GM19452 (cell line): ENCODE measurements around the gene IGFBP7.
"Not testable (repeated sequence)": the region's sequence is repeated elsewhere in the genome, so short reads cannot be mapped to it uniquely, and the experiment has no call there.

Experiments
- ATAC-seq: cut with Tn5 transposase; IDR thresholded peaks from one replicate; pipeline ENCODE4 v1.9.1; 2021; ENCODE audit not compliant: unreplicated experiment

The IGFBP7 gene

GRCh38 chr4:57075367-57075766 lies 34.8 kb downstream of the IGFBP7 start:
- no peak for ATAC-seq

DNA sequence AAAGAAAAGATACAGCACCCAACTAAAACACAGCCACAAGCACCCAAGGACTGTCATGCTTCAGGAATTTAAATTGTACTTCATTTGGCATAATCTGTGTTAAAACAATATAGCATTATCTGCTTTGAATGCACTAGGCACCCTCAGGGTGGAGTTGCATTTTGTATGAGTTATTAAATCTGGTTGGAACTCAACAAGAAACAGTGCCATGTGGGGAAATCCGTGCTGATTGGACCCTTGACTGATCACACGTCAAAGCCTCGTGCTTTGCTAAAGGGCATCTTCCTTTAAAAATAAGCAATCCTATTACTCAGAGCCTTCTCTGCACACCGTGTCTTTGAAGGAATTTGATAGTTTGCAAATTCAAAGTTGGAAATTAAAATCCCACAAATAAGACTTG lies 35.4 kb downstream of the IGFBP7 start:
- ATAC-seq, result no peak

- no peak for ATAC-seq
These were observed 36.6 kb downstream of the IGFBP7 start for GRCh38 chr4:57073559-57073958.

GRCh38 chr4:57071326-57071725 lies 38.9 kb downstream of the IGFBP7 start:
- no peak for ATAC-seq

GRCh38 chr4:57070461-57070860 lies 39.7 kb downstream of the IGFBP7 start:
- no peak for ATAC-seq

DNA sequence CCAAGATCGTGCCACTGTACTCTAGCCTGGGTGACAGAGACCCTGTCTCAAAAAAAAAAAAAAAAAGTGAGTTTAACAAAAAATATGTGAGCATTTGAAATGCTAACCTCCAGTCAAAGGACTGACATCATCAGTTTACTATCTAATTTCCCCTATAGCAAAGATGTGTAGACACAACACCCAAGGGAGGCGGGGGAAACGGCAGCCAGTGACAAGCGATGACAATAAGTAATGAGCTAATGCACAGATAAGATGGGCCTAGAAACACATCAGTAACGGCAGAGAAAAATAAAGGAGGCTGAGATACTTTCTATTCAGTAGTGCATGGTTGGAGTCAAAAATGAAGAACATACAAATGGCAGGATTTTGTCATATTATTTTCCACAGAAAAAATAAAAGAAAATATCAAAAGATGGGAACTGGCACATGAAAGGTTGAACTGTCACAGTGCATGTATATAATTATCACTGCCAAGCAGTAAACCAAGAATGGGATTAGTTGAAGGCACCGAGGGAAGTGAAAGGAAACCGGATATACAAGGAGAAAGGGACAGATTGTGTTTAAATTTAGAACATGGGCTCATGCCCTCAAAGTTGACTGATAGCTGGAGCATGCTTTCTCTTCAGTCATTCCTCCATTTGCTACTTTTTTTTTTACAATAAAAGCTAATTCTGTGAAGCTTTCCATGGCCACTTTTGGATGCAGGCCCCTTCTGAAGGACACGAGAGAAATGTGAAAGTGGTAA lies 41.8 kb downstream of the IGFBP7 start:
- no peak for ATAC-seq

GRCh38 chr4:57065730-57066482 lies 44.3 kb downstream of the IGFBP7 start:
- no peak for ATAC-seq

GRCh38 chr4:57064811-57065711 lies 45.1 kb downstream of the IGFBP7 start:
- ATAC-seq, result no peak

DNA sequence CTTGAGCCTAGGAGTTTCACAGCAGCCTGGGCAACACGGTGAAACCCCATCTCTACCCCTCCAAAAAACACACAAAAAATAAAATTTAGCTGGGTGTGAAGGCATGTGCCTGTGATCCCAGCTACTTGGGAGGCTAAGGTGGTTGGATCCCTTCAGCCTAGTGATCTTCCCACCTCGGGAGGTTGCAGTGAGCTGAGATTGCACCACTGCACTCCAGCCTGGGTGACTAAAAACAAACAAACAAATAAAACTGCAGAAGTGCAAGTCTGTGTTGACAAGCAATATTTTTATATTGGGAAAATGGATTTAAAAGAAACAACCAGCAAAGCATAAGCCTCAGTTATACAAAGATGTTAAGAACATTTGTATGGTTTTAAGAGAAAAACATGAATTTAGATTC lies 46.1 kb downstream of the IGFBP7 start:
- ATAC-seq, result no peak

- no peak for ATAC-seq
These were observed 46.7 kb downstream of the IGFBP7 start for GRCh38 chr4:57063518-57063917.

DNA sequence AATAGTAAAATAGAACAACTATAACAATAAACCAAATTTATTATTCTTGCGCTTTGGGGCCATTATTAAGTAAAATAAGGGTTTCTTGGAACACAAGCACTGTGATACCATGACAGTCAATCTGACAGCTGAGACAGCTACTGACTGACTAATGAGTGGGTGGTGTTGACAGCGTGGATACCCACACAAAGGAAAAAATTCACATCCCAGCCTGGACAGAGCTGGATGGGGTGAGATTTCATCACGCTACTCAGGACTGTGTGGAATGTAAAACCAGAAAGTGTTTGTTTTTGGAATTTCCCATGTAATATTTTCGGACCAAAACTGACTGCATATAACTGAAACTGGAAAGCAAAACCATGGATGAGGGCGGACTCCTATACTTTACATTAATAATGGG lies 48.8 kb downstream of the IGFBP7 start:
- no peak for ATAC-seq

GRCh38 chr4:57060717-57061067 lies 49.5 kb downstream of the IGFBP7 start:
- ATAC-seq, result not testable (repeated sequence)

DNA sequence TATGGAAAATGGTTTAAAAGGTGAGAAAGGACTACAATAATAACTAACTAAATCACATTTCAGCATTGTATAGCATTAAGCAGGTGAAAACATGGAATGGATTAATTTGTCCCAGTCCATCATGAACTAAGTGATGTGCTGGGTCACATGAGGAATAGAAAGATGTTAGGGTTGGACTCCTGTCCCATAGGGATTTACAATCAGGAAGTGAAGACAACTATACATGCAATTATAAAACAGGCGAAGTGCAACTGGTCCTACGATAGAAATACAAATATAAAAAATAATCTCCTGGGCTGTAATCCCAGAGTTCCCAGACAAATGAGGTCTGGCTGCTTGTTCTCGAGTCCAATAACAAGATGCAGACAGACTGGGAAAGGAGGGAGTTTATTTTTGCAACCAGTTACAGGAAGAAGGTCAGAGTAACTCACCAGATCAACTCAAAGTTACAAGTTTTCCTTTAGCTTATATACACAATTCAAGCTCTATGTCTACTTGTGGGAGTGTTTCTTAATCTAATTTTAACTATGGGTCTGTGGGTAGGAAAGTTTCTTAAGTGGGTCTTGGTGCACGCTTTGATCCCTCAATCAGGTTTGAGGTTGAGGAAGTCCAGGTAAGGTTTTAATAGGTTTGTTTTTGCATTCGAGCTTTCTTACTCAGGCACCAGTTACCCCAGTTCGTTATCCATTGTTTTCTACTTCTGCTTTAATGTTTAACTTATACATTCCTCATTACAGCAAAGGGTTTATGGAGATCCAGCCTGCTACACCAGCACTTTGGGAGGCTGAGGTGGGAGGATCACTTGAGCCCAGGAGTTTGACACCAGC lies 50.1 kb downstream of the IGFBP7 start:
- no peak for ATAC-seq

DNA sequence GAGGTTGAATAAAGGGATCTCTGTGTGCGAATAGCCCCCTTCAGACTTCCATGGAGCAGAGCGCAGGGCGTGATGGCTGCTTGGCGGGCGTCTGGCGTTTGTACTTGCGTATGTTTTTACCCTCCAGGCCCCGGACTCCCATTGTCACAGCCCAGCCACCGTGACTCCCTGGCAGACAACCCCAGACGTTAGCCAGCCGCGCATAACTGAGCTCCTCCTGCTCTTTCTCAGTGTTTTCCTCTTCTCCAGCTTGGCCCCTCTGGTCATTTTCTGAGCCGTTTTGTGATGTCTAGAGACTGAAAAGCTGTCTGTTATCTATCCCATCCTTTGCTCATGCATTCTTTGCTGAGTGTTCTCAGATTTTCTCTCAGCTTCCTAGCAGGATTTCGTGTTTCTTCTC lies 54.3 kb downstream of the IGFBP7 start:
- no peak for ATAC-seq

DNA sequence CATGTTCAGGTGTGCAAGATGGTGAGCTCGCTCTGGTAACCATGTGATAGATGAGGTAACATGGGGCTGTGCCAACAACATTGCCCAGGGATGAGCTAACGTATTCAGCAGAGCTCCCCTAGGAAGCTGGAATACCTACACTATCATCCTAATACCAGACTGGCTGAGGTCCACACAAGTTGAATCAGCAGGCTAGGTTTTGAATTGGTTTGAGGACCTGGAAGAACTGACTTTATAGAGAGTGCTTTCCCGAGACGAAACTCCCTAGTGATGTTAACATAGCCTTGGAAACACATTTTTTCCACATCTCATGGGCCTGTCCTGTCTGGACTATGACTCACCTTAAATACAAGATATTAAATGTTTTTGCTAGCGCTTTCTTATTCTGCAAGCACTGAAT lies 56.7 kb downstream of the IGFBP7 start:
- ATAC-seq, result no peak

DNA sequence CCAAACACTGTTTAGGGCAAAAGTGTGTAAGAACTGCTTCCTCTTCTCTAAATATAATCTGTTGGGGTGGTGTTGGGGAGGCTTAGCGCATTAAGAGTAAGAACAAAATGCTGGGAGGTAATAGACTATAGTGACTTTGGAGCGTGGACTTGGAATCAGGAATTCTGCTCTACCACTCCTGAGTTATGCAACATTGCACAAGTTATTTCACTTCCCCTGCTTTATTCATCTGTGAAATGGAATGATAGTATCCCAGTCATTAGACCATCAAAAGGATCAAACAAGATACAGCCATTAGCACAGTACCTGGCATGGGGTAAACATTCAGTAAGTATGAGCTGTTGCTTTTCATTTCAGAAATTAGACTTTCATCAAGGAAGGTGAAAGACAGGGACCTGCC lies 58.7 kb downstream of the IGFBP7 start:
- no peak for ATAC-seq

DNA sequence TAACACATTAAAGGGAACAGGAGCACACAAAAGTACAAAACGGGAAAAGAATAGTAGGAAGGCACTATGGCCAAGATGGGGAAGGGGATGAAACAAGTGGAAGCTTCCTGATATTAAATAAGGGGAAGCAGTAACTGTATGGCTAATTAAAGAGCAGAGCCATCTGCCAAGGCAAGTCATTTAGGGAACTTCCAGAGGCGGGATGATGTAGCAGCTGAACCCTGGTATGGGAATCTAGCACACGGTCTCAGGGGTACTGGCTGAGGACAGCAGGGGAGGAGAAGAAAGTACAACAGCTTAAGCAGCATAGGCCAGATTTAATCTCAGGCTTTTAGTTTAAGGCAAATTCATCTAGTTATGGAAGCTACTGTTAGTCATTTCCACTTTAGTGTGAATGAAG lies 59.1 kb downstream of the IGFBP7 start:
- no peak for ATAC-seq

DNA sequence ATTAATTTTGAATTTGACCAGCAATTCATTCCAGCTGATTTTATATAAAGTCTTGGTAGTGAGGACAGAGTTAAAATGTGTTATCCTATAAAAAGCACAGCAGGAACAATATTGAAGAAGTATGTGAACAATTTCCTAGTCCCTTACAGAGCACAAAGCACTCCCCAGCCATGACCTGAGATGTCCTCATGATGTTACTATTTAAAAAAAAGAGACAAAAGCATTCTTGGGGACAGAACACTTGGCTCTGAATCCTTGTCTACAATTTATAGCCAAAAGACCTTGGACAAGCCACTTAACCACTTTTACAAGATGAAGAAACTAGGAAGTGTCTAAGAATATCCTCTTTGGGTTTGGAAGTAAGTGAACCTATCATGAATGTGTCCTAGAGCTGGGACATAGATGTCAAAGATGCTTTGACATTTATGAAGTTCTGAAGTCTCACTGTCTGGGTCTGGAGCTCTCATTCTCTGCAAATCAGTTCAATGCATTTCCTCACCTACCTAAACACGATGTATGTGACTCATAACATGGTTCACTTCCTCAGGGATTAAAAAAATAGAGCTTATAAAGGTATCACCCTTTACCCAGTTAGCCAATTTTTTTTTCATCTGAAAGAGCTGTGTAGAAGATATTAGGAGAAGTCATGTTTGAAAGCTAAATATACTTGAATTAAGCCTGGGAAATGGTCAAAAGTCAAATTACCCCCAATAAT lies 61.4 kb downstream of the IGFBP7 start:
- no peak for ATAC-seq

DNA sequence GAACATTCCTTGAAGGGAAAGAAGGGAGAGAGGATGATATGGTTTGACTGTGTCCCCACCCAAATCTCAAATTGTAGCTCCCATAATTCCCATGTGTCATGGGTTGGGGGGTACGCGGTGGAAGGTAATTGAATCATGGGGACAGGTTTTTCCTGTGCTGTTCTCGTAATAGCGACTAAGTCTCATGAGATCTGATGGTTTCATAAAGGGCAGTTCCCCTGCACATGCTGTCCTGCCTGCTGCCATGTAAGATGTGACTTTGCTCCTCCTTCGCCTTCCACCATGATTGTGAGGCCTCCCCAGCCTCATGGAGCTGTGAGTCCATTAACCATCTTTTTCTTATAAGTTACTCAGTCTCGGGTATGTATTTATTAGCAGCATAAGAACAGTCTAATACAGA lies 63.1 kb downstream of the IGFBP7 start:
- ATAC-seq, result not testable (repeated sequence)

- no peak for ATAC-seq
These were observed 65.2 kb downstream of the IGFBP7 start for GRCh38 chr4:57044996-57045395.
